Natural killer cell (primary cell): ENCODE data around the gene CCDC60. TPM values are rescaled to one million over a fixed set of nuclear protein-coding genes. Genes with fewer than 3 reads are reported as not detected.

ENCODE experiments used
- ATAC-seq, 3 donors: fragments of 150-1000 bp in 2 of 3; fragments of 200-7000 bp in 1 of 3; cut with Tn5 transposase; 1 replicate in 1 of 3; 2 replicates in 2 of 3; pipeline ENCODE4 v1.10.0; 2021; ENCODE audit warnings: mild to moderate bottlenecking in 2 of 3, moderate library complexity in 2 of 3
- DNase-seq, 2 donors: peaks; one replicate each; pipeline versions ENCODE4 v3.0.0 to v3.0.0-alpha.2; 2013 to 2021; ENCODE audit warnings: mixed read lengths in 1 of 2
- H3K27ac ChIP-seq: one replicate; pipeline ENCODE4 v1.5.1; 2013; ENCODE audit warnings: mild to moderate bottlenecking, low read length
- H3K27me3 ChIP-seq: one replicate; pipeline ENCODE4 v1.6.1; 2013; ENCODE audit warnings: low read length; ENCODE audit not compliant: control insufficient read depth, insufficient read depth
- H3K36me3 ChIP-seq: one replicate; pipeline ENCODE4 v1.6.1; 2013; ENCODE audit warnings: low read length; ENCODE audit not compliant: control insufficient read depth, insufficient read depth
- H3K4me1 ChIP-seq: one replicate; pipeline ENCODE4 v1.6.1; 2013; ENCODE audit warnings: low read length; ENCODE audit not compliant: control insufficient read depth, insufficient read depth
- H3K4me3 ChIP-seq: one replicate; pipeline ENCODE4 v1.5.1; 2013; ENCODE audit warnings: low read length
- H3K9me3 ChIP-seq: one replicate; pipeline ENCODE4 v1.6.1; 2013; ENCODE audit warnings: low read length; ENCODE audit not compliant: control insufficient read depth, insufficient read depth
- H3K27ac Mint-ChIP-seq, 2 donors: one replicate each; pipeline ENCODE4 v1.8.0; 2022; ENCODE audit warnings: mild to moderate bottlenecking in 2 of 2, mixed read lengths in 2 of 2, moderate library complexity in 1 of 2
- H3K27me3 Mint-ChIP-seq, 2 donors: one replicate each; pipeline ENCODE4 v1.8.0; 2022; ENCODE audit warnings: low read depth in 2 of 2, mixed read lengths in 2 of 2
- H3K36me3 Mint-ChIP-seq: one replicate; pipeline ENCODE4 v1.8.0; 2022; ENCODE audit warnings: mixed read lengths
- H3K4me1 Mint-ChIP-seq, 2 donors: one replicate each; pipeline ENCODE4 v1.8.0; 2022; ENCODE audit warnings: mixed read lengths in 2 of 2
- H3K4me3 Mint-ChIP-seq: one replicate; pipeline ENCODE4 v1.8.0; 2022; ENCODE audit warnings: mild to moderate bottlenecking, moderate library complexity, mixed read lengths
- H3K9me3 Mint-ChIP-seq, 2 donors: one replicate each; pipeline ENCODE4 v1.8.0; 2022; ENCODE audit warnings: mixed read lengths in 2 of 2
- WGBS: methylation state at CpG from one replicate; pipeline ENCODE4 v1.1.7; 2013; ENCODE audit warnings: missing lambda C conversion rate; ENCODE audit not compliant: insufficient coverage; 5-methylcytosine and 5-hydroxymethylcytosine counted together
- intact Hi-C: fragments of 100-400 bp; cut with micrococcal nuclease; formaldehyde crosslinking; loops from one replicate; pipeline ENCODE4 v1.14.2; 2022
- total RNA-seq, 4 donors: library from RNA; stranded (reverse); fragments of 120-200 nt in 1 of 4; gene quantifications; one replicate each; pipeline versions ENCODE4 v1.2.3 to v1.2.4, GENCODE V29; 2013 to 2022
- TF ChIP-seq, protein P1 (sequence below): fragments of 200-600 bp; IDR thresholded peaks from one replicate; pipeline ENCODE4 v1.8.0; 2022; ENCODE audit warnings: antibody characterized with exemption

The CCDC60 gene
- total RNA-seq, 3 donors from 2014 or later (not counting 1 experiment from before 2014, with no cell fraction given), result not detected

DNA sequence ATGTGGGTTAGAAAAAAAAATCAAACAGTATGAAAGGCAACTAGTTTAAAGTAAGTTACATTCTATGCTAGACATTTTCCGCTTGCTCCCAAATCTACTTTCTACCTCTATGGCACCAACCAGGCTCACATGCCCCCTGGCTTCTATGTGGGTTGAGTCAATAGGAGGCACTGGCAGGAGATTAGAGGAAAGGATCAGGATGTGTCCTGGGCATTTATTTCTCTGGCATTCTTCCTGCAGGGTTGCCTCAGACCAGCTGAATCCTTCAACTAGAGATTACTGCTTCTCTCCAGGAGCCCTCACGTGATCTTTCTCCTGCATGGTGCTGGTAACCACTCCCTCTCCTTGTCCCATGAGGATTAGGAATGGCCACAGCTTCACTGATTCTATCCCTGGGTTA lies 14.9 kb upstream of the CCDC60 start:
- Mint-ChIP-seq H3K27me3 (peaks cover 14 to 29% of the 10 kb centered on the region in 2 donors), H3K4me1 (no peaks in the 10 kb centered on the region), H3K36me3 (no peaks in the 10 kb centered on the region), H3K27ac (no peak overlapping the region), H3K9me3 (no peaks in the 10 kb centered on the region), H3K4me3 (no peak overlapping the region)
- H3K4me3 ChIP-seq, result no peak overlapping the region
- H3K36me3 ChIP-seq, result no peaks in the 10 kb centered on the region
- ATAC-seq (no peak), DNase-seq (no peak)
- 63% methylated on average over 2 of the region's 2 CpGs for WGBS
- TF ChIP-seq, protein P1, sequence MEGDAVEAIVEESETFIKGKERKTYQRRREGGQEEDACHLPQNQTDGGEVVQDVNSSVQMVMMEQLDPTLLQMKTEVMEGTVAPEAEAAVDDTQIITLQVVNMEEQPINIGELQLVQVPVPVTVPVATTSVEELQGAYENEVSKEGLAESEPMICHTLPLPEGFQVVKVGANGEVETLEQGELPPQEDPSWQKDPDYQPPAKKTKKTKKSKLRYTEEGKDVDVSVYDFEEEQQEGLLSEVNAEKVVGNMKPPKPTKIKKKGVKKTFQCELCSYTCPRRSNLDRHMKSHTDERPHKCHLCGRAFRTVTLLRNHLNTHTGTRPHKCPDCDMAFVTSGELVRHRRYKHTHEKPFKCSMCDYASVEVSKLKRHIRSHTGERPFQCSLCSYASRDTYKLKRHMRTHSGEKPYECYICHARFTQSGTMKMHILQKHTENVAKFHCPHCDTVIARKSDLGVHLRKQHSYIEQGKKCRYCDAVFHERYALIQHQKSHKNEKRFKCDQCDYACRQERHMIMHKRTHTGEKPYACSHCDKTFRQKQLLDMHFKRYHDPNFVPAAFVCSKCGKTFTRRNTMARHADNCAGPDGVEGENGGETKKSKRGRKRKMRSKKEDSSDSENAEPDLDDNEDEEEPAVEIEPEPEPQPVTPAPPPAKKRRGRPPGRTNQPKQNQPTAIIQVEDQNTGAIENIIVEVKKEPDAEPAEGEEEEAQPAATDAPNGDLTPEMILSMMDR, result no peak
- intact Hi-C loops, result no loop called here
- no peaks in the 10 kb centered on the region for H3K9me3 ChIP-seq
- H3K27me3 ChIP-seq, result no peaks in the 10 kb centered on the region
- no peaks in the 10 kb centered on the region for H3K4me1 ChIP-seq
- no peak overlapping the region for H3K27ac ChIP-seq

DNA sequence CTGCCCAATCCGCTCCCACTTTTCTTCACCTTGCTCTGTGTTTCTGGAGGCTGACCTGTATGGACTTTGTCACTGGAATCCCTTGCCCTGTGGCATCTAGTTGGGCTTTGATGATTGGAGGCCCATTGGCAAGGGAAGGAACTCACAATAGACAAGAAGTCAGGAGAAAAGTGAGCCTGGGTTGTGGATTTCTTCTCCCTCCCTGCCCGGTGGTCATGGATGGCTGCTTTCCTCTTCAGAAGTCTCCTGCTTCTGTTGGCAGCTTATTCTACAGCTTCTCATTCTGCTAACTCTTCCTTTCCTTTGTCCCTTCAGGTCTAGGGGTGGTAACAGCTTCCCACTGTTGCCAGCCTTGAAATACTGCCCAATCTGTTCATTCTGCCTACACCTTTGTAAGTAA lies 13.9 kb upstream of the CCDC60 start:
- Mint-ChIP-seq H3K4me1 (no peaks in the 10 kb centered on the region), H3K27ac (no peak overlapping the region), H3K36me3 (no peaks in the 10 kb centered on the region), H3K9me3 (no peaks in the 10 kb centered on the region), H3K4me3 (no peak overlapping the region), H3K27me3 (peaks cover 14 to 24% of the 10 kb centered on the region in 2 donors)
- Histone ChIP-seq H3K36me3 (no peaks in the 10 kb centered on the region), H3K27me3 (no peaks in the 10 kb centered on the region), H3K4me1 (no peaks in the 10 kb centered on the region), H3K27ac (no peak overlapping the region), H3K4me3 (no peak overlapping the region), H3K9me3 (no peaks in the 10 kb centered on the region)
- WGBS, result 94% methylated on average over 2 of the region's 2 CpGs
- ATAC-seq (no peak), DNase-seq (no peak)
- TF ChIP-seq, protein P1, result no peak
- intact Hi-C loops, result no loop called here

DNA sequence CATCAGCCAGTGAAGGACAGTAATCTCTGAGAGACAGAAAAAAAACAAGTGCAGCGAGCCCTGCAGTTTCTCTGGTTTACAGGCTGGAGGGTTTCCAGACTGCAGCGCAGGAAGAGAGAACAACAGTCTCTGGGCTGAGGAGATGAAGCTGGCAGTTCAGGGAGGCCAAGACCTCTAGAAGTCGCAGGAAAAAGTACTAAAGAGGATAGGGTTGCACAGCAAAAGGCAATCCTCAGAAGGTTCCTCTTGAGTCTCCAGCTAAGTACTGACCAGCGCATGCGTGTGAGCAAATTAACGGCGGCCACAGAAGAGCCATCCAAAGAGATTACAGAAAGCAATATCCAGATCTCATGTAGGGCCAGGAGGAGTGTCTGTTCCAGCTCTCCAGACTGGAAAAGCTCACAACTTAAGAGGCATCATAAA lies 12.2 kb upstream of the CCDC60 start:
- ATAC-seq, result no peak
- Mint-ChIP-seq H3K9me3 (no peaks in the 10 kb centered on the region), H3K4me1 (no peaks in the 10 kb centered on the region), H3K27me3 (peaks cover 14 to 21% of the 10 kb centered on the region in 2 donors), H3K27ac (no peak overlapping the region), H3K36me3 (no peaks in the 10 kb centered on the region), H3K4me3 (no peak overlapping the region)
- H3K36me3 ChIP-seq, result no peaks in the 10 kb centered on the region
- H3K27ac ChIP-seq, result no peak overlapping the region
- no peak overlapping the region for H3K4me3 ChIP-seq
- no peaks in the 10 kb centered on the region for H3K9me3 ChIP-seq
- WGBS, result 91% methylated on average over 7 of the region's 7 CpGs
- no peaks in the 10 kb centered on the region for H3K27me3 ChIP-seq
- TF ChIP-seq, protein P1, result no peak
- no peak for DNase-seq
- no peaks in the 10 kb centered on the region for H3K4me1 ChIP-seq
- intact Hi-C loops, result no loop called here

DNA sequence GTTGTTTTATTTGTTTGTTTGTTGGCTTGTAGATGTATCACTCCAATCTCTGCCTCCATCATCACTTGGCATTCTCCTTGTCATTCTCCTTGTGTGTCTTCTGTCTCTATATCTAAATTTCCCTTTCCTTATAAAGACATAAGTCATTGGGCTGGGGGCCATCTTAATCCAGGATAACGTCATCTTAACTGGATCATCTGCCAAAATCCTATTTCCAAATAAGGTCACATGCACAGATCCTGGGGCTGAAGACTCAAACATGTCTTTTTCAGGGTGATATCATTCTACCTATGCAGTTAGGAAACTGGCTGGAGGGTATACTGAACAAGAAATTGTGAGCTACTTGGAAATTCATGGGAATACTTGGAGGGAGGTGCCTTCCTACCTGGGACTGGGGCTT lies 8.7 kb upstream of the CCDC60 start:
- 58% methylated on average over 1 of the region's 1 CpG for whole genome bisulfite sequencing

More for the DNA sequence above, 8.7 kb upstream of the CCDC60 start:
- intact Hi-C loops, result no loop called here
- no peak for DNase-seq
- TF ChIP-seq, protein P1, result no peak
- H3K36me3 ChIP-seq, result no peaks in the 10 kb centered on the region
- Mint-ChIP-seq H3K4me1 (no peaks in the 10 kb centered on the region), H3K27me3 (peaks cover 4 to 14% of the 10 kb centered on the region in 2 donors), H3K9me3 (no peaks in the 10 kb centered on the region), H3K27ac (no peak overlapping the region), H3K36me3 (no peaks in the 10 kb centered on the region), H3K4me3 (no peak overlapping the region)
- ATAC-seq, result no peak
- no peak overlapping the region for H3K27ac ChIP-seq
- no peak overlapping the region for H3K4me3 ChIP-seq
- no peaks in the 10 kb centered on the region for H3K9me3 ChIP-seq
- no peaks in the 10 kb centered on the region for H3K27me3 ChIP-seq
- no peaks in the 10 kb centered on the region for H3K4me1 ChIP-seq
